GM12891 (cell line): ENCODE results near the gene KCTD8.

Experiments used
- POLR2A ChIP-seq: IDR thresholded peaks from 2 replicates; pipeline ENCODE4 v1.6.1; 2011; ENCODE audit warnings: low read depth, low read length, control low read depth
- POLR2AphosphoS5 ChIP-seq: IDR thresholded peaks from 2 replicates; pipeline ENCODE4 v1.6.1; 2011; ENCODE audit warnings: low read depth, low read length, control low read depth

GRCh38 chr4:44228326-44228725 lies 220.3 kb downstream of the KCTD8 start:
- no peak for TF ChIP-seq POLR2A
- TF ChIP-seq POLR2AphosphoS5, result no peak
